Glomerular visceral epithelial cell (primary cell): ENCODE results near the gene ZC2HC1B.
A peak's percentile ranks its signal among the peaks of the same experiment; 100 is the strongest.

Experiments used
- DNase-seq: peaks from one replicate; pipeline ENCODE4 v3.0.0-alpha.2; 2016; ENCODE audit errors: extremely low spot score

The ZC2HC1B gene

GRCh38 chr6:143961886-143962878 is 97.9 kb downstream of the ZC2HC1B start:
- DNase-seq: no peak

GRCh38 chr6:143963158-143963919 is 99.1 kb downstream of the ZC2HC1B start:
- DNase-seq: no peak

GRCh38 chr6:143964674-143965081 is 100.4 kb downstream of the ZC2HC1B start:
- no peak for DNase-seq

- DNase-seq: peak; percentile 57
Observed at GRCh38 chr6:143965503-143966171, 101.4 kb downstream of the ZC2HC1B start.

- no peak for DNase-seq
Observed at GRCh38 chr6:143966312-143966711, 102.0 kb downstream of the ZC2HC1B start.

- DNase-seq: no peak
Observed at GRCh38 chr6:143967706-143968376, 103.6 kb downstream of the ZC2HC1B start.

GRCh38 chr6:143969077-143969476 is 104.8 kb downstream of the ZC2HC1B start:
- DNase-seq: no peak

- no peak for DNase-seq
Observed at GRCh38 chr6:143970456-143971218, 106.4 kb downstream of the ZC2HC1B start.

- no peak for DNase-seq
Observed at GRCh38 chr6:143971482-143972205, 107.4 kb downstream of the ZC2HC1B start.

- DNase-seq: no peak
Observed at GRCh38 chr6:143973097-143973966, 109.1 kb downstream of the ZC2HC1B start.

- DNase-seq: no peak
Observed at GRCh38 chr6:143974089-143974488, 109.8 kb downstream of the ZC2HC1B start.

- DNase-seq: no peak
Observed at GRCh38 chr6:143976806-143977349, 112.6 kb downstream of the ZC2HC1B start.

GRCh38 chr6:143980921-143981320 is 116.6 kb downstream of the ZC2HC1B start:
- no peak for DNase-seq

GRCh38 chr6:143982968-143983367 is 118.7 kb downstream of the ZC2HC1B start:
- DNase-seq: no peak

- no peak for DNase-seq
Observed at GRCh38 chr6:143984666-143985065, 120.4 kb downstream of the ZC2HC1B start.

GRCh38 chr6:143986463-143987065 is 122.3 kb downstream of the ZC2HC1B start:
- DNase-seq: no peak
